Islet precursor cell (in vitro differentiated cells): ENCODE data around the gene AHSA1.
"Not testable (repeated sequence)": the region's sequence is repeated elsewhere in the genome, so short reads cannot be mapped to it uniquely, and the experiment has no call there.

Experiments
- DNase-seq: peaks from one replicate; pipeline ENCODE4 v3.0.0-alpha.2; 2018

Gene AHSA1

DNA sequence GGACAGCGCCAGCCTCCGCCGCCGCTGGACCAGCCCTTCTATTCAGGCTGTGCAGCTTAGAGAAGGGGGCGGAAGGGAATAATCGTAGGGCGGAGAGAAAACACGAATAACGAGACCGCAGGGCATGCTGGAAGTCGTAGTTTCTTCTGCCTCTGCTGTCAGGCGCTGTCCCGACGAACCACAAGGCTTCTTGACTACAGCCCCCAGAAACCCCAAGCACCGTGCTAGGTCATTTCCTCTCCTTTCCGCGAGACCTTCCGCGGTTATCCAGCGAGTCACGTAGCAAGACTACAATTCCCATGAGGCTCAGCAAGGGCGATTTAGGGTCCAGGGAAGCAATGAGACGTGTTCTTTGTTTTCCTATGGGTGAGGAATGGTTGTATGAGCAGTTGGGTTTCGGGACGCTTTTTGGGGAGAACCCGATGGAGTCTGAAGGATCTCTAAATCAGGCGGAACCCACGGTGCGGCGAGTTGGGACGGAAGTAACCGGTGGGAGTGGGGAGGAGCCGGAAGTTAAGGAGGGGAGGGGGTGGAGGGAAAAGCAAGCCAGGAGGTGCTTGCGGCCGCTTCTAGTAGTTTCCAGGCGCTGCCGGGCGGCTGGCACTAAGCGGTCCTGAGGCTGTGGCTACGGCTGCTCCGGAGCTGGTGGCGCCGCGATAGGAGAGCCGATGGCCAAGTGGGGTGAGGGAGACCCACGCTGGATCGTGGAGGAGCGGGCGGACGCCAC is at the start of gene AHSA1, which contains the start of gene VIPAS39:
Gene AHSA1, plus strand, starts transcription at position 572 of the 727 bp plus-strand sequence. Its CDS starts 97 bp downstream, at position 669.
Gene VIPAS39, minus strand, starts transcription at position 80 of the 727 bp plus-strand sequence. CDS start 3,499 bp downstream, outside the sequence.
- DNase-seq, result peak; percentile 99

DNA sequence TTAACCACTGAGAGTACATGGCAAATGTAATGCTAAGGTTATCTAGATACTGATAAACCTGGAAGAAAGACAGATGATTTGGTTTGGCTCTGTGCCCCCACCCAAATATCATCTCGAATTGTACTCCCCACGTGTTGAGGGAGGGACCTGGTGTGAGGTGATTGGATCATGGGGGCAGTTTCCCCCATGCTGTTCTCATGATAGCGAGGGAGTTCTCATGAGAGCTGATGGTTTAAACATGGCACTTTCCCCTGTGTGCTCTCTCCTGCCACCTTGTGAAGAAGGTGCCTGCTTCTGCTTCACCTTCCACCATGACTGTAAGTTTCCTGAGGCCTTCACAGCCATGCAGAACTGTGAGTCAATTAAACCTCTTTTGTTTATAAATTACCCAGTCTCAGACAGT is 48.8 kb upstream of the AHSA1 start:
- DNase-seq, result peak; percentile 59

DNA sequence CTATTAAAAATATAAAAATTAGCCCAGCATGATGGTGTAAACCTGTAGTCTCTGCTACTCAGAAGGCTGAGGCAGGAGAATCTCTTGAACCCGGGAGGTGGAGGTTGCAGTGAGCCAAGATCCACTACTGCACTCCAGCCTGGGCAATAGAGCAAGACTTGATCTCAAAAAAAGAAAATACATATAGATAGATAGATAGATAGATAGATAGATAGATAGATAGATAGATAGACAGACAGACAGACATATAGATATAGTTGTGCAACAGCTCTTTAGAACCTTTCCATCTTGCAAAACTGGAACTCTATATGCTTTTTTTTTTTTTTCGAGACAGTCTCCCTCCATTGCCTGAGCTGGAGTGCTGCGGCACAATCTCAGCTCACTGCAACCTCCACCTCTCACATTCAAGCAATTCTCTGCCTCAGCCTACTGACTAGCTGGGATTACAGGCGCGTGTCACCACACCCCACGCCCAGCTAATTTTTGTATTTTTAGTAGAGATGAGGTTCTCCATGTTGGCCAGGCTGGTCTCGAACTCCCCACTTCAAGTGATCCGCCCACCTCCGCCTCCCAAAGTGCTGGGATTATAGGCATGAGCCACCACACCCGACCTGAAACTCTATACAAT is 42.4 kb upstream of the AHSA1 start:
- DNase-seq, result not testable (repeated sequence)

DNA sequence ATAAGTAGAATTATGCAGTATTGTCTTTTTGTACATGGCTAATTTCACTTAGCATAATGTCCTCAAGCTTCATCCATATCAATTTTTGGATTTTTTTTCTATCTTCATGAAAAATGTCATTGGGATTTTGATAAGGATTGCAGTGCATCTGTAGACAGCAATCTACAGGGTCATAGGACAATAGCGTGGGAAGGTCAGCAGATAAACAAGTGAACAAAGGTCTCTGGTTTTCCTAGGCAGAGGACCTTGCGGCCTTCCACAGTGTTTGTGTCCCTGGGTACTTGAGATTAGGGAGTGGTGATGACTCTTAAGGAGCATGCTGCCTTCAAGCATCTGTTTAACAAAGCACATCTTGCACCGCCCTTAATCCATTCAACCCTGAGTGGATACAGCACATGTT is 41.8 kb upstream of the AHSA1 start:
- DNase-seq, result not testable (repeated sequence)

DNA sequence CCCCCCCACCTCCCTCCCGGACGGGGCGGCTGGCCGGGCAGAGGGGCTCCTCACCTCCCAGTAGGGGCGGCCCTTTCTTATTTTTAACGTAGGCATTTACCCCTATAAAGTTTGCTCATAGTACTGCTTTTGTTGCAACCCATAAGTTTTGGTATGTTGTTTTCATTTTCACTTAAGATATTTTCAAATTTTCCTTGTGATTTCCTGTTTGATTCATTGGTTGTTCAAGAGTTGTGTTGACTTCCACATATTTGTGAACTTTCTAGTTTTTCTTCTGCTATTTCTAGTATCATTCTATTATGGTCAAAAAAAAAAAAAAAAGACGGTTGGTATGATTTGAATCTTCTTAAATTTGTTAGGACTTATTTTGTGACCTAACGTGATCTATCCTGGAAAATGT is 41.1 kb upstream of the AHSA1 start:
- DNase-seq, result no peak

DNA sequence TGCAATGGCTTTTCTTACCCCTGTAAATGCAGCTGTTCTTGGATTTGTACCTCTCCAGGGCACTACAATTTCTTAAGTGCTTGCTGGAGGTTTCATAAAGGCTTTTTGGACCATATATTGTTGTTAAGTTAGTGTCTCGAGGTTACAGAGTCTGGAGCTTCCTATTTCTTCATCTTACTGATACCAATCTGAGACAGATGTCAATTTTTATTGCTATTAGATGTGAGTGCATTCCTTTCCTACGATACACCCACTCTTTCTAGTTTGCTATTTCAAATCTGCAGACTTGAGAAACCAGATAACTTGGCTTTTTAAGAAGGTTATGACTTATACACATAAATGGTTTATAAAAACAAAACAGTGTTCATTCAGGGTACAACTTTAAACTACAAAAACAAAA is 36.7 kb upstream of the AHSA1 start:
- no peak for DNase-seq

DNA sequence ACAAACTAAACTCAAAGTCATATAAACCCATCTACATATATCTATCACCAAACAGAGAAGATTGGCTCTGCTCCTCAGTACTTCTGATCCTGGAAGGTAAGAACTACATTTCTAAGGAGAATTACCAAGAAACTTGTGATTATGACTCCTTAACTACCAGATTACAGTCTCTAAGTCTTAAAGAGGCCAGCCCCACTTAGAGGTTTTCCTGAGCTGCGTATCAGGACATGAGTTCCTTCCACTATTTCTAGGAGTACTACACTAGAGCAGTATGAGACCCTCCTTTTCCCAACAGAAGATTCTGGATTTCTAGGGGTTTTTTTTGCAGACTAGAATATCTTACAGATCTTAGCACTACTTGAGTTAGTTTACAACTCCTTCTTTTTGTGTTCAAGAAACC is 34.5 kb upstream of the AHSA1 start, which contains the start of gene NOXRED1:
Gene NOXRED1, minus strand, starts transcription at position 101 of the 400 bp plus-strand sequence. CDS start 634 bp downstream, outside the sequence.
- DNase-seq, result no peak

DNA sequence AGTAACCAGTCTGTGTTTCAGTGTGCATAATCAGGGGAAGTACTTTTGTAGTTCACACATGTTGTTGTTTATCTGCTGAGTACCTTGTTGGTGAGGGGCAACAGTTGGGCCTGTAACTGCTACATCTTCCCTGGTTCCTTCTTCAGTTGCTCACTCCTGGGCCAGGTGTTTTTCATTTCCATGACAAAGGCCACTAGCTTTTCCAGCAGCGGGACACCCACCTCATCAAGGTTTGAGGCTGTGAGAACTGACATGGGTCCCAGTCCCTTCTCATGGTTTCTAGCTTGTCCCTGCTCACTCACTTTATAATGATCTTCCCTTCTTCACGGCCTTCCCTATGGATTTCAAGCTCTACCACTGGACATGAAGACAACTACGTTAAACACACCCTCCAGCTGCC is 33.0 kb upstream of the AHSA1 start:
- no peak for DNase-seq

DNA sequence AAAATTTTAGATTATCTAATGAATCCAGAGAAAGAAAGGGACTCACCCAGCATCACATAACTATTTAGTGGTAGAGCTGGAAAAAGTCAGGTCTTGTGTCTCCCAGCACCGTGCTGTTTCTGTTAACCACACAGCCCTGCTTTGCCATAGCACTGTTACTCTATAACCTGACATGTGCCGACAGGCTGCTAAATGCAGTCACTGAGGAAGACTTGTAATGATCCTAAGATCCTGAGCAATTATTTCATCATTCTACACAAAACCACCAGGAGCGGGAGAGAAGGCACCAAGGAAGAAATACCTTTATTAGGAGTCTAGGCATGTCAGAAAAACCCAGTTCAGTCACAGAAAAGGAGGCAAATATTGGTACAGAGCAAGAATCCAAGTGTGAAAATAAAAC is 31.5 kb upstream of the AHSA1 start:
- no peak for DNase-seq

DNA sequence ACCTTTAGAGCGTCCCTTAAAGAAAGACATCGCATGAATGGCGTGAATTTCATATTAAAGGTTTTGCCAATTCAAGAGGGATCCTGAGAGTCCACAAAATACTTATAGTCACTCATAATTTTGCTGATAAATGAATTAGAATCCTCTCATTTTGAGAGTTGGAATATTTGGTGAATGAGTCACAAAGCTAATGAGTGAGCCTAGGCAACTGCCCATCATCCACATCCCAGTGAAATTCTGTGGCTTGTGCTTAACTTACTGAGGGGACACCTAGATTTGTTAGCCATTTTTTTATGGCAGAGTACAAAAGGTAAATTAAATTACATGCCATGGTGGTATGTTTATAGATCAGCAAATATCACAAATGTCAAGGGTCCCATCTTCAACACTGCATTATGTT is 21.9 kb upstream of the AHSA1 start:
- no peak for DNase-seq

DNA sequence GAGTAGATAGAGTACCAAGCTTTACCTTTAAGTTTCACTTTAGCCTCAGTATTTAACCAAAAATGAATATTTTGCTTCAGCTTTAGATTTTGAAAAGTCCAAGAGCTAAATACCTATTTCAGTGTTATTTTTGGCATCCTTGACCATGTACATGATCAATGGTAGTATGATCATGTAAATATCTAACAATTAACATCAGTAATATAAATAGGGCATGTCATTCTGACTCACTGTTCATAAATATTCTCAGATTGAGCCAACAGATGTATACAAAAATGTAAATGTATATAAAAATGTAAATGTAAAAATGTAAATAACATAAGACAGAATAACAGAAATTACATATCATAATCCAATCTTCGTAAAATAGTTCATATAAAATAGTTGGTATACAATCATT is 19.3 kb upstream of the AHSA1 start:
- no peak for DNase-seq

DNA sequence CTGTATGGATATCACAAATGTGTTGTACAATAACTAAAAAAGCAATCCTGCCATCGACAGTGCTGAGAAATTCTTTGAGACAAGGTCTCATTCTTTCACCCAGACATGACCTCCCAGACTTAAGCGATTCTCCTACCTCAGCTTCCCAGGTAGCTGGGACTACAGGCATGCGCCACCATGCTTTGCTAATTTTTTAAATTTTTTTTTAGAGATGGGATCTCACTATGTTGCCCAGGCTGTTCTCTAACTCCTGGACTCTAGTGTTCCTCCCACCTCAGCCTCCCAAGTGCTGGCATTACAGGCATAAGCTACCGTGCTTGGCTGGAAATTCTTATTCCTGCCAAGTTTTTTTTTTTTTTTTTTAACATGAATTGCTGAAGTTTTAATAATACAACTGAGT is 18.0 kb upstream of the AHSA1 start:
- no peak for DNase-seq

DNA sequence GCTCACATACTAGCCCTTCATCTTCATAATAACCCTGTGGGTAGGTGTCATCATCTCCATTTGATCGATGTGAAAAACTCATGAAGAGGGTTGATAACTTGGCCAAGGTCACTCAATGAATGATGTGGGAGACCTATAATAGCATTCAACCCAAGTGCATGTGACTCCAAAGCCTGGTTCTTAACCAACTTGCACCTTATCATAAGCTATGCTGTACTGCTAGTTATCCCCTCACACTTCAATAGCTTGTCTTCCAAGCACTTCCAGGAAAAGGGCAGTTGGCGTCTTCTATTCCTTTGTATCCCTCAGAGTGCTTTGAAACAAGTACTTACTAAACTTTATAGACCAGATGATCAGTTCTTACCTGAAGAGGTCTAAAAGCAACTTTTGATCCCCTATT is 15.7 kb upstream of the AHSA1 start:
- no peak for DNase-seq

DNA sequence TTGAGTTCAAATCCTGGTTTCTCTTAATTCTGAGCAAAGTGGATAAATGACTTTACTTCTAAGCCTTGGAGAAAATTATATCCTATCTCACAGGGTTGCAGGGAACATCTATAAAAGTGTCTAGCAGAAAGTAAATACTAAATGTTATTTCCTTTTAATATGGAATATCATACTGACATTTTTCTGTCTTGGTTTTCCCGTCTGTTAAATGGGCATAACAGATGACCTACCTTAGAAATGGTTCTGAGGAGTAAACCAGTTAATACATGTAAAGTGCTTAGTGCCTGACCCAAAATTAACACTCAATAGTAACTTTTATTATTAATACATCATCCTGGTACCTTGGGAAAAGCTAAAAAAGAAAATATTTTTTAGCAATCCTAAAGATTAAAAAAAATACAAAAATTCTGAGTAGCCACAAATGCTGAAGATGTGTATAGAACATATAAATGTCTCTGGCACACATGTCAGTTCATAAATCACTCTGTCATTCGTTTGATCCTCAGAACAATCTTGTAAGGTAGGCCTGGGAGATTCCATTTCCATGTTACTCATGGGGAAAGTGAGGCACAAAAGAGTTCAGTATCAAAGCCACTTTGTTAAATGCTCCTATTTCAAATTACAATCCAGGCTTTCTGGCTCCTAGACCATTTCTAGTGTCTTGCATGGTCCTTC is 1.8 kb upstream of the AHSA1 start:
- DNase-seq, result no peak

DNA sequence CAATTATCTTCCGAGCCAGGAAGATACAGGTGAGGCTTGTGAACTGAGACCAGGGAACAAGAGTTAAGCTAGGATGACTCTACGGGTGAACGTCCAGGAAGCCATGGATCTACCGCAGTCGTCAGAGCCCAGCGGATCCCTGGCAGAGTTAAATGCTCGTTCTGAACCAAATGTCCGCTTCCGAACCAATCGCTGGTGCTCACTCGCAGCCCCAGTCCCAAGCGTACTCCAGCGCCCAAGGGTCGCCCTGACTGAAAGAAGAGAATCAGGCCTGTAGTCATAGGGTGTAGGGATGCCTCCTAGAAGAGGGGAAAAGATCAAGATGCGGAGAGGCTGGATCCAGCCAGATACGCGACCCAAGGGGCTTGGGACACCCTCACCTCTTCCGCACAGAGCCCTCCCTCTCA is 775 bp upstream of the AHSA1 start:
- DNase-seq, result no peak

DNA sequence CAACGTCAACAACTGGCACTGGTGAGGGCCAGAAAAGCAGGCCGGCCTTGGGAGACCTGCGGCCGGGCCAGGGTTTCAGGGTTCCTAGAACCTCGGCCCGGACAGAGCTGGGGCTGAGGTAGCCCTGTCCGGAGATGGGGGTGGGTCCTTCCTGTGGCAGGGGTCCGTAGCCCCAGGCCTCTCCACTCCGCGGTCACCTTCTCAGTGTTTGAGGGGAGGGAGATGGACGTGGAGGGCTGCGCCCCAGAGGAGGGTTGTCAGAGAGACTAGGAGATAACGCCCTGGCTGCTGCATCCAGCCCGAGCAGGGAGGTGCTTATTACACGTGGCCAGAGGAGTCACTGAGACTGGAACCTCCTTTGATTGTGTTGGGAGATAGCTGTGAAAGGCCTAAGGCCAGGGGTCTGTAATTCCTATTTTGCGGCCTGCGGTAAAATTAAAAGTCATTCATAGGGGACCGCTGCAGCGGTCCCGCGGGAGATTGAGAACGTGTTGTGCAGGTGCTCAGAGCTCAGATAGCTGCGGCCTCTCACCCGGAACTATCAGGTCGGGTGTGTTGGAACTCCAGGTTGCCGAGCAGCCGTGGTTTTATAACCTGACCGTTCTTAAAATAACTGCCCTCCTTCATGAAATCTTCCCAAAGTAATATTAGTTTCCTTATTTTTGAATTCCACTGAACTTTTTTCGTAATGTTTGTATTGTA is 507 bp downstream of the AHSA1 start:
- DNase-seq, result peak; percentile 70

DNA sequence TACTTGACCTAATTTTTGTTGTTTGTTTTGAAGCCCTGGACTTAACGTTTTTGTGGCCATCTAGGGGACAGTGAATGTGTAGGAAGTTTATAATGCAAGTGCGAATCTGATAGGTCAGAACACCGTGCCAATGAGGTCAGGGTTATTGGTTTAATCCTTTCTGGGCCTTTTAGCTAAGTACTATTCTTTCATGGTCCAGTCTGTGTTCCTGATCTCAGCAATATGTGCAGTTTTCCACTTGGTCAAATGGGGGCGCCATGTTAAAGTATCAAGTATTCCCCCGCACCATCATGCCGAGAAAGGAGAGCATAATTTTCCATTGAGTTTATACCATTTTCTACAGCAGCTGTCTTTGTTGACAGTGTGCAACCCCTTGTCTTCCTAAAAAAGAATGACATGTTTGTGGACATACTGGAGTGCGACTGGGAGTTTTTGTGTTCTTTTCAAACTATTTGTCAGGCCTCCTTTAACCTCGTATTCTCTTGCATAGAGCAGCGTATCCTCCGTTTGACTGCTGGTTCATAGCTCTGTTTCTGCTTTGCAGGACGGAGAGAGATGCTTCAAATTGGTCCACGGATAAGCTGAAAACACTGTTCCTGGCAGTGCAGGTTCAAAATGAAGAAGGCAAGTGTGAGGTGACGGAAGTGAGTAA is 1.3 kb downstream of the AHSA1 start:
- DNase-seq, result peak; percentile 79

DNA sequence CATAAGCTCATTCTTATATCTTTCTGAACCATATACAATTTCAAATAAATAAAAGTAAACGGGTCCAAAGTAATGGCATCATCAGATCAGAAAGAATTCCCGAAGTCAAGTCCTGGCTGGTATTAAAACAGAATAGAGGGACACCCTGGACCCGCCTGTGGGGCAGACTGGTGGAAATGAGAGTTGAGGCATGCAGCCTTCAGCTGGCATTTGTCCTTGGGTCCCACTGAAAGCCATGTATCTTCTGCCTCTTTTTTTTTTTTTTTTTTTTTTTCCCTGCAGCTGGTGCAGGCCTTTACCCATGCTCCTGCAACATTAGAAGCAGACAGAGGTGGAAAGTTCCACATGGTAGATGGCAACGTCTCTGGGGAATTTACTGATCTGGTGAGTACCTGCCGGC is 9.9 kb downstream of the AHSA1 start:
- no peak for DNase-seq

DNA sequence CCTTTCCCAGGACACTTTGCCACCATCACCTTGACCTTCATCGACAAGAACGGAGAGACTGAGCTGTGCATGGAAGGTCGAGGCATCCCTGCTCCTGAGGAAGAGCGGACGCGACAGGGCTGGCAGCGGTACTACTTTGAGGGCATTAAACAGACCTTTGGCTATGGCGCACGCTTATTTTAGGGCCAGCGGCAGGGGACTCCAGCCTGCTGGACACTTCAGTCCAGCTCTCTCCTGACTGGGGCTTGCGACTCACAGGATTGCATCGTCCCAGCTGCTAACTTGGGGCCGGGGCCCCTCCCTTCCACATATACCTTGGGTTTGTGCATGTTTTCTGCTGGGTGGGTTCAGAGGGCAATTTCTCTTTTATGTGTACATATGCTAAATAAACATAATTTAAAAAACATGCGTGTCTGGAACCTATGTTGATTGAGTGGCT is 11.2 kb downstream of the AHSA1 start:
- peak; percentile 52 for DNase-seq

DNA sequence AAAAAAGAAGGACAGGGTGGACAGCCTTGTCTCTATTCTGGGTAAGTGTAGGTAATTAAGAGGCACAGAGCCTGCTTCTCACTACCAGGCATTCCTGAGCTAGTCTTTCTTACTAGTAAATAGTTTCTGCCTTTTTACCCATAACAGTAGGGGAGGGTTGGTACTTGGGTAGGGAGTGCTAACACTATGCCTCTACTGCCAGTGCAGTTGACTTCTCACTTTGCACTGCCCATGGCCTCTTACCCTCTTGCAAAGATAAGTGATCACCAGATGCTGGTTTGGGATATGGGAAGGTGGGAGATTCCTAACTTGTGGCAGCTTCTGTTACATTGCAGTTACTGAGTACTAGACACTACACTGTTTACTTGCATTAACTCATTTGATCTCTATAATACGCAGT is 11.6 kb downstream of the AHSA1 start:
- no peak for DNase-seq

DNA sequence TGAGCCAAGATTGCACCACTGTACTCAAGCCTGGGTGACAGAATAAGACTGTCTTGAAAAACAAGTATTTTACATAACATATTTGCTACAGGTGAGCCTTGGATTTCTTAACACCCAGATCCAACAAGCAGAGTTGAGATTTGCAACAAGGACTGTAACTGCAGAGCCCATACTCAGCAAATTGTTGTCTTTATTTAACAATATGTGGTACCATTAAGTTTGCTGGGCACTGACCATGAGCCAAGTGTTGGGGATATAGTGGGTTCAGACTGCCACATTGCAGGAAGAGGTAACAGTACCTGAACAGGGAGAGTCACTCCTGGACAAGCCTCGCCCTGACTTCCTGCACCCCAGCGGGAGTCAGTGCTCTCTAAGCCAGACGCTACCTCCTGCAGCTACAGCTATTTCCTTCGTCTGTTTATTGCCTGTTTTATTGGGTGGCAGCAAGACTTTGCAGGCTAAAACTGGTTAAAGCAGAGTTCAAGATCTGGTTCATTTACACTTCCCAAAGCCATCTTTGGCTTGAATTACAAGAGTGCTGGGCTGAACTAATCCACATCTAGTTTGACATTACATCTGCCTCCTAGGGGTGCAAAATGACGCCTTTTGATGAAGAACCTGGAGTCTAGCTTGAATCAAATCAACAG is 12.5 kb downstream of the AHSA1 start:
- peak; percentile 60 for DNase-seq

DNA sequence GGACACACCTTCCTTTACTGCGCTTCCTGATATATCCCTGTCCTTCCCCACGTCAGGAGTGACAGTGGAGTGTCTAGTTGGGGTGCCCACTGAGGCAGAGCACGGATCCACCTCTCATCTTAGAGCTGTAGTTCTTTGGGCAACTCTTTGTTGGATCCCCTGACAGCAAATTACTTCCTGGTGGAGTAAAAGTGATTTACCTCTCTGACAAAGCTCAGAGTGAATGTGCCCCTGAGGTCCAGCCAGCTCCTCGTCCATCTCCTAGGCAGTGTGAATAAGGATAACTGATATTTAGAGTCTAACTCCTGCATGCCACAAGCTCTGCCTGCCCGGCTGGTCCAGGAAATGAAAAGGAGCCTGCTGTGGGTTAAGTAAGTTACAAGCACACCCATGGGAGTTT is 16.0 kb downstream of the AHSA1 start:
- no peak for DNase-seq
